HG03342 (cell line): Measurements from ENCODE around the gene RAPGEF6.
"Not testable (repeated sequence)": the region's sequence is repeated elsewhere in the genome, so short reads cannot be mapped to it uniquely, and the experiment has no call there.

Source experiments
- ATAC-seq: cut with Tn5 transposase; IDR thresholded peaks from one replicate; pipeline ENCODE4 v1.9.1; 2021; ENCODE audit warnings: mild to moderate bottlenecking, moderate library complexity; ENCODE audit not compliant: unreplicated experiment

The RAPGEF6 gene

DNA sequence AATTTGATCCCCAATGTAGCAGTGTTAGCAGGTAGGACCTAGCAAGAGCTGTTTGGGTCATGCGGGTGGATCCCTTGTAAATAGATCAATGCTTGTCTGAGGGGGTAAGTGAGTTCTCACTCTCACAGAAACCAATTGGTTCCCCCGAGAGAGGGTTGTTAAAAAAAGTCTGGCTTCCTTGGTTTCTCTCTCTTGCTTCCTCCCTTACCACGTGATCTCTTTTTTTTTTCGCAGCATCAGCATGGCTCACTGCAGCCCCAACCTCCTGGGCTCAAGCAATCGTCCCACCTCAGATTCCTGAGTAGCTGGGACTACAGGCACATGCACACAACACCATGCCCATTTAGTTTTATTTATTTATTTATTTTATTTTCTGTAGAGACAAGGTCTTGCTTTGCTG, 26.4 kb downstream of the RAPGEF6 start:
- ATAC-seq, result no peak

- no peak for ATAC-seq
Measured at GRCh38 chr5:131607903-131608540, 27.0 kb downstream of the RAPGEF6 start.

- ATAC-seq, result no peak
Measured at GRCh38 chr5:131607418-131607817, 27.6 kb downstream of the RAPGEF6 start.

GRCh38 chr5:131605086-131605485, 29.9 kb downstream of the RAPGEF6 start:
- no peak for ATAC-seq

DNA sequence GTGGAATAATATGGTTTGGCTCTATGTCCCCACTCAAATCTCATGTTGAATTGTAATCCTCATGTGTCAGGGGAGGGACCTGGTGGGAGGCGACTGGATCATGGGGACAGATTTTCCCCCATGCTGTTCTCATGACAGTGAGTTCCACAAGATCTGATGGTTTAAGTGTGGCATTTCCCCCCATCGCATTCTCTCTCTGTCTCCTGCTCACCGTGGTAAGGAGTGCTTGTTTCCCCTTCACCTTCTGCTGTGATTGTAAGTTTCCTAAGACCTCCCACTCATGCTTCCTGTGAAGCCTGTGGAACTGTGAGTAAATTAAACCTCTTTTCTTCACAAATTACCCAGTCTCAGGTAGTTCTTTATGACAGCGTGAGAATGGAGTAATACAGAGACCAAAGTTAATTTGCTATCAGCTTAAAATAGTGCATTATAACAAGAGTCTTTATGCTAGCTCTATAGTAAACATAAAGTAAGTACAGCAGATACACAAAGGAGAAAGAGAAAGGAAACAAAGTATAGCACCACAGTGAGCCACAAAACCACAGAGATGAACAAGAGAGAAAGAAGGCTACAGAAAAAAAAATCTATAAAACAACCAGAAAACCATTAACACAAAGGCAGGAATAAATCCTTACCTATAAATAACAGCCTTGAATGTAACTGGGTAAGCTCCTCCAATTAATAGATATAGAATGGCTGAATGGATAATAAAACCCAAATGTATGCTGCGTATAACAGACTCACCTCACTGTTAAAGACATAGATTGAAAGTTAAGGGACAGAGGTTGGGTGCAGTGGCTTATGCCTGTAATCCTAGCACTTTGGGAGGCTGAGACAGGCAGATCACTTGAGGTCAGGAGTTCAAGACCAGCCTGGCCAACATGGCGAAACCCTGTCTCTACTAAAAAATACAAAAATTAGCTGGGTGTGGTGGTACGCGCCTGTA, 39.7 kb downstream of the RAPGEF6 start:
- no peak for ATAC-seq

DNA sequence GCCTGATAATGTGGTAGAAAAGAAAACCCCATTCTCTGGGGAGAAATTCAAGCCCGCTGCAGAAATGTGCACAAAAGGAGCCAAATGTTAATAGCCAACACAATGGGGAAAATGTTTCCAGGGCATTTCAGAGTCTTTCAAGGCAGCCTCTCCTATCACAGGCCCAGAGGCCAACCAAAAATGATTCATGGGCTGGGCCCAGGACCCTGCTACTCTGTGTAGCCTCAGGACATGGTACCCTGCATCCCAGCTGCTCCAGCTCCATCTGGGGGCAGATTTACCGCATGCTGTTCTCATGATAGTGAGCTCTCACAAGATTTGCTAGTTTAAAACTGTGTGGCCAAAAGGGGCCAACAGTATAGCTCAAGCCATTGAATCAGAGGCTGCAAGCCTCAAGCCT, 41.1 kb downstream of the RAPGEF6 start:
- ATAC-seq, result no peak

DNA sequence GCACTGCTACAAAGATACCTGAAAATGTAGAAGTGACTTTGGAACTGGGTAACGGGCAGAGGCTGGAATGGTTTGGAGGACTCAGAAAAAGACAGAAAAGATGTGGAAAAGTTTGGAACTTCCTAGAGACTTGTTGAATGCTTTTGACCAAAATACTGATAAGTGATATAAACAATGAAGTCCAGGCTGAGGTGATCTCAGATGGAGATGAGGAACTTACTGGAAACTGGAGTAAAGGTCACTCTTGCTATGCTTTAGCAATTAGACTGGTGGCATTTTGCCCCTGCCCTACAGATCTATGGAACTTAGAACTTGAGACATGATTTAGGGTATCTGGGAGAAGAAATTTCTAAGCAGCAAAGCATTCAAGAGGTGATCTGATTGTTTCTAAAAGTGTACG, 41.6 kb downstream of the RAPGEF6 start:
- not testable (repeated sequence) for ATAC-seq

- no peak for ATAC-seq
Measured at GRCh38 chr5:131589510-131590348, 45.3 kb downstream of the RAPGEF6 start.

DNA sequence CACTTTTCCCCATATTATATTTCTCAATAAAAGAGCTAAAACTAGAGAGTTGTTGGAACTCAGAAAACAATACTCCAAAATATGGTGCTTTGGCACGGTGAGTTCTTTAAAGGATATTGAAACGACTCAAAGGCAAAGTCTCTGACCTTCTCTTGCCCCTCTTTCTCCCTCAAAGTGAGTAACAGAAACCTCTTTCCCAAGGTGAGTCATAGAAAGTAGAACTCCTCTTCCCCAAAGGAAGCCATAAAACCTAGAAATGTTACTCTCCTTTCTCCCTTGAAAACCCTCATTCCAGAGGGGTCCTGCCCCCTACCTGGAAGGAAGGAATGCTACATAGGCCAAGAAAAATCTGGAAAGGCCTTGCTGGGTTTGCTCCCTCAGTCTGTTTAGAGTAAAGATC, 47.5 kb downstream of the RAPGEF6 start:
- ATAC-seq, result no peak

DNA sequence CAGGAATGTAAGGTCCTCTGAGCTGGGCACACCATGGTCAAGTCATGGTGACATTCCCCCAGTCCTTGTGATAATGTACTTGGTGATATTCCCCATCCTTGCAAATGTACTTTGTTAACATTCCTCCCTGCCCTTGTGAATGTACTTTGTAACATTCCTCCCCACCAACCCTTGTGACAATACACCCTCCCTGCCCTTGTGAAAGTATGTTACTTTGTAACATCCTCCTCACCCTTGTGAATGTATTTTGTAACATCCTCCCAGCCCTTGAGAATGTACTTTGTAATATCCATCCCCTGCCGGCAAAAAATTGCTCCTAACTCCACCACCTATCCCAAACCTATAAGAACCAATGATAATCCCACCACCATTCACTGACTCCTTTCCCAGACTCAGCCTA, 53.3 kb downstream of the RAPGEF6 start:
- no peak for ATAC-seq

DNA sequence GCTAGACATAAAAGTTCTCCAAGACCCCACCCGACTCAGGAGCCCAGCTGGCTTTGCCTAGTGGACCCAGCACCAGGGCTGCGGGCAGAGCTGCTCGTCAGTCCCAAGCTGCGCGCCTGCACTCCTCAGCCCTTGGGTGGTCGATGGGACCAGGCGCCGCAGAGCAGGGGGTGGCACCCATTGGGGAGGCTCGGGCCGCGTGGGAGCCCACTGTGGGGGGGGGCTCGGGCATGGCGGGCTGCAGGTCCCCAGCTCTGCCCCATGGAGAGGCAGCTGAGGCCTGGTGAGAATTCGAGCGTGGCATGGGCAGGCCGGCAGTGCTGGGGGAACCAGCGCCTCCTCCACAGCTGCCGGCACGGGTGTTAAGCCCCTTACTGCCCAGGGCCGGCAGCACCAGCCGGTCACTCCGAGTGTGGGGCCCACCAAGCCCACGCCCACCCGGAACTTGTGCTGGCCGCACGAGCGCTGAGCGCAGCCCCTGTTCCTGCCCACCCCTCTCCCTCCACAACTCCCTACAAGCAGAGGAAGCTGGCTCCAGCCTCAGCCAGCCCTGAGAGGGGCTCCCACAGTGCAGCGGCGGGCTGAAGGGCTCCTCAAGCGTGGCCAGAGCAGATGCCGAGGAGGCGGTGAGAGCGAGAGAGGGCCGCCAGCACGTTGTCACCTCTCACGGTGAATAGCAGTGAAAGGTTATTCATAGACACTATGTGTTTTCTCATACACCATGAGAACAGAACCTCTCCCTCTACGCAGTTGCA, 54.9 kb downstream of the RAPGEF6 start:
- no peak for ATAC-seq

DNA sequence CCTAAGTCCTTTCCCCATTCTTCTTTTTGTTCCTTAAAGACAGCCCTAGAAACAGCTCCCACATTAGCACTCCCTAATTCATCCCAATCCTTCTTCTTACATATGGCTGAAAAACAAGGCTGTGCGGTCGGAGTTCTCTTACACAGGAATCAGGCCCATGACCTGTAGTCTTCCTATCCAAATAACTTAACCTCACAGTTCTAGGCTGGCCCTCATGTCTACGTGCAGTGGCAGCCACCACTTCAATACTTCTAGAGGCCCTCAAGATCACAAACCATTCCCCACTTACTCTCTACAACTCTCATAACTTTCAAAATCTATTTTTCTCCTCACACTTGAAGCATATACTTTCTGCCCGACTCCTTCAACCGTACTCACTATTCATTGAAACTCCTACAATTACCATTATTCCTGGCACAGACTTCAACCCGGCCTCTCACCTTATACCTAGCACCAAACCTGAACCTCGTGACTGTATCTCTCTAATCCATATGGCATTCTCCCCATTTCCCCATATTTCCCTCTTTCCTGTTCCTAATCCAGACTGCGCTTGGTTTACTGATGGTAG, 59.3 kb downstream of the RAPGEF6 start:
- no peak for ATAC-seq

DNA sequence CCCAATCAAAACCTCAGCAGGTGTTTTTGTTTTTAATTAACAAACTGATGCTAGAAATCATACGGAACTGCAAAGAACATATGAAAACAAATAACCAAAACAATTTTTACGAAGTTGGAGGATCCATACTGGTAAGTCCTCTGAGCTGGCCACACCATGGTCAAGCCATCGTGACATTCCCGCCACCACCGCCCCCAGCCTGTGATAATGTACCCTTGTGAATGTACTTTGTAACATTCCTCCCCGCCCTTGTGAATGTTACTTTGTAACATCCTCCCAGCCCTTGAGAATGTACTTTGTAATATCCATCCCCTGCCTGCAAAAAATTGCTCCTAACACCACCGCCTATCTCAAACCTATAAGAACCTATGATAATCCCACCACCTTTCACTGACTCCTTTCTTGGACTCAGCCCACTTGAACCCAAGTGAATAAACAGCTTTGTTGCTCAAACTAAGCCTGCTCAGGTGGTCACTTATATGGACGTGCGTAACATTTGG, 63.3 kb downstream of the RAPGEF6 start:
- no peak for ATAC-seq

DNA sequence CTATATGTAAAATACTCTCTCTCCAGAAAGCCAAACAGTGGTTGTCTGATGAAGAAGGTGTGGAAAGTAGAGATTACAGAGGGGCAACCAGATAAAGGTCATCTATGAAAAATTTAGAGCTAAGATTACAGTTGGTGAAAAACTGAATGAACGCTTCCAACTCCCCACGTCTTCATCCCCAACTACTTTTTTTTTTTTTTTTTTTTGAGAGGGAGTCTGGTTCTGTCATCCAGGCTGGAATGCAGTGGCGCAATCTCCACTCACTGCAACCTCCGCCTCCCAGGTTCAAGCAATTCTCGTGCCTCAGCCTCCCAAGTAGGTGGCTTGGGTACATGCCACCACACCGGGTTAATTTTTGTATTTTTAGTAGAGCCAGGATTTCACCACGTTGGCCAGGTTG, 64.3 kb downstream of the RAPGEF6 start:
- no peak for ATAC-seq

DNA sequence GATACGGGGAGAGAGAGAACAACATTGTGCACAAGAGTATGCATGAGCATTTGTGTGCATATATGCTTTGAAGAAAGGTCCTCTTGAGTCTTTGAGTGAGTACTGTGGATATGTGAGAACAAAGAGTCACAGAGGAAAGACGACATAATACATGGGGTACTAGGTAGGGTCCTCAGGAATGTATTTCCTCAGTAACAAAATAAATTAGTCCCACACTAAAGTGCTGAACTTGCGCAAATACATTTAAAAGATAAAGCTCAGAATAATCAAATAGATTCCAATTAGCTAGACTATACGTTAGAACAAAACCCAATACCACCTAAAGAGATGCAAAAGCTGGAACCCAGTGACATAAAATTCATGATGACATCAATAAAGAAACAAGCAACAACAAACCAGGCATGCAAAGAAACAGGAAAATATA, 70.8 kb downstream of the RAPGEF6 start:
- no peak for ATAC-seq

DNA sequence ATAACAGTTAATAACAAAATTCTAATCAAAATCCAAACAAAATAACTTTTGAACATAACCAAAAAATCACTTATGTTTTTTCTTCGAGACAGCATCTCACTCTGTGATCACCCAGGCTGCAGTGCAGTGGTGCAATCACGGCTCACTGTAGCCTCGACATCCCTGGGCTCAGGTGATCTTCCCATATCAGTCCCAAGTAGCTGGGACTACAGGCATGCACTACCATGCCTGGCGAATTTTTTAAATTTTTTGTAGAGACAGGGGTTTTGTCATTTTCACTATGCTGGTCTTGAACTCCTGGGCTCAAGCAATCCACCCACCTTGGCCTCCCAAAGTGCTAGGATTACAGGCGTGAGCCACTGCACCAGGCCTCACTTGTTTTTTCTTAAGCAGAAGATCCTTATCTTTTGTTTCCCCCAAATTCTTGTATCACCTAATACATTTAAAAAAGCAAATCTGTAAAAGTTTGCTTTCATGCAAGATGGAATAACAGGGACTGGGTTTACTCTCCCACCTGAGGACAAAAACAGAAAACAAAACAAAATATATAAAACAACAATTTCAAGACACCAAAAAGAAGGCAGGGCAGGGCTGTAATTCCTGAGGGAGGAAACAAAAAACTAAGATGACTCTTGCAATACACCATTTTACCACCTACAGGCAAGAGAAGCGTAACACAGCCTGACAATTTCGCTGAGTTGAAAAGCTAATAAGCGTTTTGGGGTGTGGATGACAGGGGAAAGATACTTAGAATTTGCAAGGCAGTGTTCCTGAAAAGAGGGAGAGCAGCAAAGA, 71.4 kb downstream of the RAPGEF6 start:
- no peak for ATAC-seq

GRCh38 chr5:131550606-131551005, 84.4 kb downstream of the RAPGEF6 start:
- no peak for ATAC-seq

- ATAC-seq, result no peak
Measured at GRCh38 chr5:131548176-131548575, 86.9 kb downstream of the RAPGEF6 start.

- ATAC-seq, result no peak
Measured at GRCh38 chr5:131545845-131546244, 89.2 kb downstream of the RAPGEF6 start.
